ENCODE measurements around the gene EME1. TPM values are rescaled to one million over a fixed set of nuclear protein-coding genes. Genes with fewer than 3 reads are reported as not detected.

Gene EME1
- total and polyA plus RNA-seq, 2 of the 8 experiments (the other 6 are each of a cell fraction or from before 2014, with no cell fraction given): 13.9 to 16.3 TPM

GRCh38 chr17:50406578-50406977, 33.5 kb downstream of the EME1 start:
- 85% methylated on average over 5 of the region's 5 CpGs; no CpG with 5 or more reads in 1 of the 2 experiments for WGBS, 2 experiments (ENCODE audit: extremely low coverage in 1 of 2, insufficient coverage in 1 of 2, insufficient read length in 1 of 2, insufficient replicate concordance in 2 of 2, low coverage in 1 of 2, low lambda C conversion rate in 2 of 2, missing lambda C conversion rate in 1 of 2)
- Histone ChIP-seq H3K27me3 (replicated peaks in 1 of 4; ENCODE audit: control insufficient read depth in 3 of 4, extremely low read depth in 1 of 4, insufficient read depth in 3 of 4, low read length in 3 of 4) (no peaks in the 10 kb centered on the region; a peak in 2 of 7 replicates), H4K20me1 (replicated peaks in 1 of 2; ENCODE audit: control insufficient read depth in 1 of 2, insufficient read depth in 2 of 2, low read length in 2 of 2) (no peaks in the 10 kb centered on the region), H3K9ac (replicated peaks in 1 of 4; ENCODE audit: extremely low read depth in 1 of 4, low read depth in 3 of 4, low read length in 3 of 4) (no peak overlapping the region), H3K23ac (ENCODE audit: insufficient read length) (no peak overlapping the region), H3K4me3 (ENCODE audit: extremely low read depth in 1 of 4, insufficient read depth in 2 of 4, low read depth in 3 of 4, low read length in 4 of 4) (no peak overlapping the region), H3K79me1 (ENCODE audit: low read depth, low read length) (no peaks in the 10 kb centered on the region), H2BK15ac (ENCODE audit: low read length) (no peak overlapping the region), H2BK120ac (replicated peaks; ENCODE audit: low read depth, low read length) (no peak overlapping the region), H4K5ac (ENCODE audit: insufficient read length, low read depth, low read length) (no peak overlapping the region), H2BK12ac (ENCODE audit: low read depth, low read length) (no peak overlapping the region), H2AK5ac (ENCODE audit: low read depth, low read length) (no peak overlapping the region), H3K4me1 (replicated peaks in 1 of 4; ENCODE audit: control insufficient read depth in 3 of 4, insufficient read depth in 4 of 4, low read length in 3 of 4) (peaks cover 0 to 5% (median 0%) of the 10 kb centered on the region in 4 experiments; a peak in 1 of 7 replicates), H3K56ac (replicated peaks; ENCODE audit: insufficient read length, low read depth, low read length) (no peak overlapping the region), H3K36me3 (ENCODE audit: control insufficient read depth in 2 of 4, insufficient read depth in 4 of 4, low read length in 3 of 4) (no peaks in the 10 kb centered on the region), H2BK5ac (ENCODE audit: low read depth, low read length) (no peak overlapping the region), H2AFZ (ENCODE audit: low read length) (no peak overlapping the region), H4K8ac (ENCODE audit: extremely low read depth, insufficient read depth, low read length) (no peak overlapping the region), H3K79me2 (ENCODE audit: control insufficient read depth in 1 of 2, insufficient read depth in 2 of 2, low read length in 2 of 2) (no peaks in the 10 kb centered on the region), H3K14ac (ENCODE audit: insufficient read length) (no peak overlapping the region), H2BK20ac (ENCODE audit: low read length) (no peak overlapping the region), H3K9me3 (ENCODE audit: insufficient read depth in 2 of 2, low read depth in 1 of 2, low read length in 1 of 2) (no peaks in the 10 kb centered on the region), H3K18ac (ENCODE audit: extremely low read depth, low read length) (no peak overlapping the region), H4K91ac (replicated peaks; ENCODE audit: insufficient read length, low read length) (no peak overlapping the region), H3K27ac (ENCODE audit: low read depth, low read length) (no peak overlapping the region), H3K4ac (replicated peaks; ENCODE audit: insufficient read length, low read depth, low read length) (no peak overlapping the region), H3K4me2 (ENCODE audit: insufficient read depth in 1 of 2, low read depth in 2 of 2, low read length in 2 of 2) (no peak overlapping the region), H3K23me2 (ENCODE audit: low read depth, low read length) (no peaks in the 10 kb centered on the region)
- TF ChIP-seq ASH2L (IDR thresholded peaks at IDR 0.05; ENCODE audit: low read length) (no peak), USF2 (IDR thresholded peaks at IDR 0.05; ENCODE audit: low read length) (no peak), ATF2 (IDR thresholded peaks at IDR 0.05; ENCODE audit: low read length) (no peak), POU5F1 (IDR thresholded peaks at IDR 0.05; ENCODE audit: low read depth, low read length) (no peak), NANOG (IDR thresholded peaks at IDR 0.05; ENCODE audit: insufficient read depth, low read depth, low read length, poor library complexity, severe bottlenecking) (no peak), EGR1 (IDR thresholded peaks at IDR 0.05; ENCODE audit: borderline replicate concordance, low read depth, low read length) (no peak)
- no peak for FAIRE-seq
- POLR2A ChIA-PET (ENCODE audit: partially characterized antibody): interaction anchor here (1.0 kb wide), 1 partner anchor 10 kb away, joined by 5 read pairs; no protein-coding TSS in a partner anchor
- CTCF ChIA-PET (ENCODE audit: partially characterized antibody): interaction anchor here (5.5 kb wide), 1 partner anchor 9 kb away, joined by 32 read pairs; the partner anchor contains the start of gene LRRC59
- no peak for DNase-seq (ENCODE audit: low read depth in 1 of 2, low spot score in 2 of 2)

Data from H1 (cell line).